Breast epithelium (tissue), 4 donors: ENCODE data around the gene ATXN7L1. TPM values are rescaled to one million over a fixed set of nuclear protein-coding genes. Genes with fewer than 3 reads are reported as not detected.

Experiments
- DNase-seq, 2 donors: peaks; one replicate each; pipeline ENCODE4 v3.0.0-alpha.2; 2019; ENCODE audit warnings: low spot score in 2 of 2
- H3K27ac ChIP-seq, 2 donors: fragments of 200-600 bp; sonication (generic) in 1 of 2; one replicate each; pipeline ENCODE4 v1.5.1; 2016 to 2019; ENCODE audit warnings: mild to moderate bottlenecking in 1 of 2
- H3K27me3 ChIP-seq, 2 donors: fragments of 200-600 bp; sonication (generic) in 1 of 2; one replicate each; pipeline versions ENCODE4 v1.5.1 to v1.6.0; 2017 to 2019; ENCODE audit warnings: control low read depth in 1 of 2, mild to moderate bottlenecking in 1 of 2
- H3K36me3 ChIP-seq: fragments of 200-600 bp; one replicate; pipeline ENCODE4 v1.5.1; 2019
- H3K4me1 ChIP-seq, 2 donors: fragments of 200-600 bp; sonication (generic); one replicate each; pipeline ENCODE4 v1.5.1; 2016 to 2019; ENCODE audit warnings: control low read depth in 1 of 2
- H3K4me3 ChIP-seq, 3 donors: fragments of 200-600 bp; sonication (generic); 1 replicate in 2 of 3; 2 replicates in 1 of 3; pipeline ENCODE4 v1.5.1; 2016 to 2019; ENCODE audit warnings: mild to moderate bottlenecking in 3 of 3, moderate library complexity in 2 of 3
- H3K9me3 ChIP-seq, 2 donors: fragments of 200-600 bp; sonication (generic) in 1 of 2; one replicate each; pipeline ENCODE4 v1.5.1; 2016 to 2019; ENCODE audit warnings: control low read depth in 1 of 2
- CTCF ChIP-seq, 3 donors: fragments of 450-650 bp; IDR thresholded peaks; one replicate each; pipeline ENCODE4 v1.5.1; 2016 to 2017; ENCODE audit warnings: antibody characterized with exemption in 3 of 3, mild to moderate bottlenecking in 3 of 3, moderate library complexity in 3 of 3
- POLR2A ChIP-seq: fragments of 450-650 bp; IDR thresholded peaks from one replicate; pipeline ENCODE4 v1.6.1; 2016; ENCODE audit warnings: antibody characterized with exemption, mild to moderate bottlenecking, moderate library complexity
- POLR2AphosphoS5 ChIP-seq, 3 donors: sonication (generic); formaldehyde crosslinking; IDR thresholded peaks; one replicate each; pipeline ENCODE4 v1.6.1; 2017; ENCODE audit warnings: antibody characterized with exemption in 3 of 3
- intact Hi-C: fragments of 100-400 bp; cut with DNase I; formaldehyde crosslinking; loops from one replicate; pipeline ENCODE4 v1.15.1; 2023; ENCODE audit warnings: low total_unique reads
- total RNA-seq, 3 donors: library from RNA; depleted of rRNA; stranded (reverse); fragments of >200 nt; gene quantifications; one replicate each; pipeline ENCODE4 v1.1.0, GENCODE V29; 2016

Gene ATXN7L1
- total RNA-seq, 3 donors from 2014 or later: 10.7 to 18.4 (median 12.5) TPM

- no peak overlapping the region for H3K4me3 ChIP-seq
- no peaks in the 10 kb centered on the region for H3K9me3 ChIP-seq
- no peaks in the 10 kb centered on the region for H3K36me3 ChIP-seq
- TF ChIP-seq CTCF (IDR thresholded peaks at IDR 0.05): no peak
- TF ChIP-seq POLR2AphosphoS5 (IDR thresholded peaks at IDR 0.05): no peak
- no peak for TF ChIP-seq POLR2A
- H3K4me1 ChIP-seq: no peaks in the 10 kb centered on the region
- no peaks in the 10 kb centered on the region for H3K27me3 ChIP-seq
- DNase-seq: no peak
- H3K27ac ChIP-seq: no peak overlapping the region
- intact Hi-C loops: no loop called here
Measured at GRCh38 chr7:105881439-105881838, 5.0 kb upstream of the ATXN7L1 start.

- no peak for DNase-seq
- Histone ChIP-seq H3K36me3 (no peaks in the 10 kb centered on the region), H3K4me3 (no peak overlapping the region), H3K27me3 (no peaks in the 10 kb centered on the region), H3K27ac (no peak overlapping the region), H3K4me1 (no peaks in the 10 kb centered on the region), H3K9me3 (no peaks in the 10 kb centered on the region)
- no peak for TF ChIP-seq POLR2A
- no peak for TF ChIP-seq CTCF (IDR thresholded peaks at IDR 0.05)
- TF ChIP-seq POLR2AphosphoS5 (IDR thresholded peaks at IDR 0.05): no peak
- intact Hi-C loops: no loop called here
Measured at GRCh38 chr7:105880571-105881330, 4.4 kb upstream of the ATXN7L1 start.

GRCh38 chr7:105879782-105880181 lies 3.4 kb upstream of the ATXN7L1 start:
- no peak for DNase-seq
- H3K4me1 ChIP-seq: peaks cover 0 to 6% of the 10 kb centered on the region in 2 donors
- no peak overlapping the region for H3K4me3 ChIP-seq
- no peaks in the 10 kb centered on the region for H3K36me3 ChIP-seq
- intact Hi-C loops: no loop called here
- no peaks in the 10 kb centered on the region for H3K9me3 ChIP-seq
- H3K27ac ChIP-seq: no peak overlapping the region
- TF ChIP-seq POLR2AphosphoS5 (IDR thresholded peaks at IDR 0.05): no peak
- no peak for TF ChIP-seq POLR2A
- no peak for TF ChIP-seq CTCF (IDR thresholded peaks at IDR 0.05)
- no peaks in the 10 kb centered on the region for H3K27me3 ChIP-seq

GRCh38 chr7:105878746-105879605 lies 2.6 kb upstream of the ATXN7L1 start:
- Histone ChIP-seq H3K4me1 (peaks cover 0 to 6% of the 10 kb centered on the region in 2 donors), H3K36me3 (no peaks in the 10 kb centered on the region), H3K27ac (no peak overlapping the region), H3K9me3 (no peaks in the 10 kb centered on the region), H3K27me3 (no peaks in the 10 kb centered on the region), H3K4me3 (no peak overlapping the region)
- no peak for TF ChIP-seq POLR2AphosphoS5 (IDR thresholded peaks at IDR 0.05)
- no peak for TF ChIP-seq POLR2A
- no peak for TF ChIP-seq CTCF (IDR thresholded peaks at IDR 0.05)
- intact Hi-C loops: no loop called here
- no peak for DNase-seq

- peaks cover 0 to 6% of the 10 kb centered on the region in 2 donors for H3K4me1 ChIP-seq
- intact Hi-C loops: loop anchor here (1.0 kb wide), 1 partner anchor 26 kb away; no protein-coding TSS in a partner anchor
Measured at GRCh38 chr7:105877736-105878135, 1.3 kb upstream of the ATXN7L1 start.

More at GRCh38 chr7:105877736-105878135, 1.3 kb upstream of the ATXN7L1 start:
- Histone ChIP-seq H3K36me3 (no peaks in the 10 kb centered on the region), H3K27me3 (no peaks in the 10 kb centered on the region), H3K27ac (no peak overlapping the region), H3K9me3 (no peaks in the 10 kb centered on the region), H3K4me3 (peak overlapping the region; percentile 65 to 96 (median 78))
- DNase-seq: no peak
- TF ChIP-seq POLR2AphosphoS5 (IDR thresholded peaks at IDR 0.05) (no peak), CTCF (IDR thresholded peaks at IDR 0.05) (no peak), POLR2A (no peak)
